Stimulated activated CD8-positive, alpha-beta memory T cell treated with anti-CD3 and anti-CD28 coated beads, Interleukin-7, amount 100 ng/mL, for 48 hours (primary cell): ENCODE measurements around the gene GALM.
"Not testable (repeated sequence)": the region's sequence is repeated elsewhere in the genome, so short reads cannot be mapped to it uniquely, and the experiment has no call there.

Experiments used
- DNase-seq, 2 donors: peaks; one replicate each; pipeline ENCODE4 v3.0.0-alpha.2; 2020; ENCODE audit warnings: low read depth in 1 of 2; ENCODE audit errors: extremely low read depth in 1 of 2

Gene GALM

DNA sequence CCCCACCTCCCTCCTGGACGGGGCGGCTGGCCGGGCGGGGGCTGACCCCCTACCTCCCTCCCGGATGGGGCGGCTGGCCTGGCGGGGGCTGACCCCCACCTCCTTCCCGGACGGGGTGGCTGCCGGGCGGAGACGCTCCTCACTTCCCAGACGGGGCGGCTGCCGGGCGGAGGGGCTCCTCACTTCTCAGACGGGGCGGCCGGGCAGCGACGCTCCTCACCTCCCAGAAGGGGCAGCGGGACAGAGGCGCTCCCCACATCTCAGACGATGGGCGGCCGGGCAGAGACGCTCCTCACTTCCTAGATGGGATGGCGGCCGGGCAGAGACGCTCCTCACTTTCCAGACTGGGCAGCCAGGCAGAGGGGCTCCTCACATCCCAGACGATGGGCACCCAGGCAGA is 90.0 kb downstream of the GALM start:
- not testable (repeated sequence) for DNase-seq

GRCh38 chr2:38763228-38763627 is 97.3 kb downstream of the GALM start:
- no peak for DNase-seq

DNA sequence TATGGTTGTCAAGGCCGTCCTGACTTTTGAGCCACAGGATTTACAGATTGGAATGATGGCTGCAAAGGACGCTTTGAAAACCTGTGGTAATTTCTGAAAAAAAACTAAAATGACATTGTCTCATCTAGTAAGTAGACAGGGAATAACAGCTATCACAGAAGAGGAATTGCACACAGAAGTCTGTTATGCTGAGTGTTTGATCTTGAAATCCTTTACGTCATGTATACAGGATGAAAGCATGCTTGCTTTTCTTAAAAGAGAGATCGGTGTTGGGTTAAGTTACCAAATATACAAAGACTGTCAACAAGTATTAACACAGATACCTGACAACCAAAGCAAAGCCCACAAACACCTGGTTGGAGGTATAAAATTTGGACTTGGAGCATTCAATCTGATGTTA is 97.8 kb downstream of the GALM start:
- no peak for DNase-seq

- no peak for DNase-seq
Observed at GRCh38 chr2:38765149-38765548, 99.2 kb downstream of the GALM start.

GRCh38 chr2:38765551-38765950 is 99.6 kb downstream of the GALM start:
- DNase-seq: no peak

- no peak for DNase-seq
Observed at GRCh38 chr2:38771632-38772031, 105.7 kb downstream of the GALM start.

DNA sequence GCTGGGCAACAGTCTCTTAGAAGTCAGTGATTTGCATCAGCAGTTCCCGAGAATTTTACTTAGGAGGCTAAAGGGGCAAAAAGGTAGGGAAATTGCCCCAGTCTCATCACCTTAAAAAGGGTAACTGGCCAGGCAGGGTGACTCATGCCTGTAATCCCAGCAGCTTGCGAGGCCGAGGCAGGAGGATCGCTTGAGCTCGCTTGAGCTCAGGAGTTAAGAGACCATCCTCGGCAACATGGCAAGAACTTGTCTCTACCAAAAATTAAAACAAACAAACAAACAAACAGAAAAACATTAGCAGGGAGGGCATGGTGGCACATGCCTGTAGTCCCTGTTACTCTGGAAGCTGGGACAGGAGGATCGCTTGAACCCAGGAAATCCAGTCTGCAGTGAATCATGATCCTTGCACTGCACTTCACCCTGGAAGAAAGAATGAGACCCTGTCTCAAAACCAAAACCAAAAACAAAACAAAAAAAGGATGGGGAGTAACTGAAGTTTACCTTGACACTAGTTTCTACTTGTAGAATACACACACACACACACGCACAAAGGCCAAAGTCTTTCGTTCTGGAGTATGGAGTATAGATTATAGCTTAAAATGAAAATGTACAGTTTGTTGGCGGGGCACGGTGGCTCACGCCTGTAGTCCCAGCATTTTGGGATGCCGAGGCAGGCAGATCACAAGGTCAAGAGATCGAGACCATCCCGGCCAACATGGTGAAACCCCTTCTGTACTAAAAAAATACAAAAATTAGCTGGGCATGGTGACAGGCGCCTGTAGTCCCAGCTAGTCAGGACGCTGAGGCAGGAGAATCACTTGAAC is 109.4 kb downstream of the GALM start:
- DNase-seq: no peak

GRCh38 chr2:38775921-38776225 is 110.0 kb downstream of the GALM start:
- DNase-seq: no peak

DNA sequence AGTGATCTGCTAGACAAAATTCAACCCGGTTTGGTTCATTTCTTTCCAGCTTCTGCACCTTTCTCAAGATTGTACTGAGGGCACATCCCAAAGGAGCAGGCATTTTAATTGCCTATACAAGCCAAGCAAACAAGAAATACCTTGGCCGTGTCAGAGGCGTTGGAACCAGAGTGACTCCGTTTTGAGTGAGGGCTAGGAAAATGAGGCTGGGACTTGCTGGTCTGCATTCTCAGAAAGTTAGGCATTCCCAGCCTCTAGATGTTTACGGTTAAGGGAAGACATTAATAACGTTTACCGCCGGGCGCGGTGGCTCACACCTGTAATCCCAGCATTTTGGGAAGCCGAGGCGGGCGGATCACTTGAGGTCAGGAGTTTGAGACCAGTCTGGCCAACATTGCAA is 110.6 kb downstream of the GALM start:
- no peak for DNase-seq

- no peak for DNase-seq
Observed at GRCh38 chr2:38778687-38779082, 112.8 kb downstream of the GALM start.

DNA sequence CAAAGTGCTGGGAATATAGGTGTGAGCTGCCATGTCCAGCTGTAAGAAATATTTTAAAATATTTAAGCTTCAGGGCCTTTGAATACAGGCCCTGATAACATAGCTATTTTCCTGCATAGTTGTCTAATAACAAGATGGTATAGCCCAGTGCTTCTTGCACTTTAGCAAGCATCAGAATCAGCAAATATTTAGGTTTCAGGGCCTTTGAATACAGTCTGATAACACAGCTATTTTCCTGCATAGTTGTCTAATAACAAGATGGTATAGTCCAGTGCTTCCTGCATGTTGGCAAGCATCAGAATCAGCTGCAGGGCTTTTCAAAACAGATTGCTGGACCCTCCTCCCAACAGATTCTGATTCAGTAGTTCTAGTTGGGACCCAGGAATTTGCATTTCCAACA is 117.7 kb downstream of the GALM start:
- no peak for DNase-seq
